GM19452 (cell line): ENCODE results near the gene MICAL1.

Experiments used
- ATAC-seq: cut with Tn5 transposase; IDR thresholded peaks from one replicate; pipeline ENCODE4 v1.9.1; 2021; ENCODE audit not compliant: unreplicated experiment

Gene MICAL1

DNA sequence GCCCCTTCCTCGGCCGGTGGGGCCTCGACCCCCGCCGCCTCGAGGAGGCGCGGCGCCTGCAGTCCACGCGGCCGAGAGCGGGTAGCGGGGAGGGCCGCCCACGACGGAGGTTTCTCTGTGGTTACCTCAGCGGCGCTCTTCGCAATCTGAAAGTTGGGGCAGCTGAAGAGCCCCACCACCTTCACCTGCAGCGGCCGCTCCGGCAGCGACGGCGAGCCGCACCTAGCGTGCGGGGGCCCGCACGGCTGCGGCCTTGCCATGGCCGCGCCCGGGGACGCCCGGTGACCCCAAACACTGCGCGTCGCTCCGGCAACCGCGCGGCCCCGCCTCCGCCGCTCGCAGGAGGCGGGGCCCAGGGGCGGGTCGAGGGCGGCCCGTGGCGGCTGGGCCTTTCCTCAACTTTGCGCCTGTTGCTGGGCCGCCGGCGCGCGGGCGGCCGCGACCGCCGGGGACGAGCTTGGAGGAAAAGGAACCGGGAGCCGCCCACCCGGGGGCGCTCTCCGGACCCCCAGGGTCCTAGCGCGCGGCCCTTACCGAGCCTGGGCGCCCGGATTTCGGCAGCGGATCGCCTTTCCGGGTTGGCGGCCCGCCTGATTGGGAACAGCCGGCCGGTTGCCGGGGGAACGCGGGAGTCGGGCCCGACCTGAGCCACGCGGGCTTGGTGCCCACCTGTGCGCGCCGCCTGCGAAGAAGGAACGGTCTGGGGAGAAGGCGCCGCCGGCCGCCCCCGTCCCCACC, 15.1 kb downstream of the MICAL1 start, which contains the start of the genes PPIL6 and SMPD2:
Gene PPIL6 (minus strand): TSS at position 298 of the 738 bp plus-strand sequence. CDS start 38 bp downstream, at position 260.
Gene SMPD2 (plus strand): TSS at position 394 of the 738 bp plus-strand sequence. CDS start 398 bp downstream, outside the sequence.
- peak; percentile 88 for ATAC-seq

DNA sequence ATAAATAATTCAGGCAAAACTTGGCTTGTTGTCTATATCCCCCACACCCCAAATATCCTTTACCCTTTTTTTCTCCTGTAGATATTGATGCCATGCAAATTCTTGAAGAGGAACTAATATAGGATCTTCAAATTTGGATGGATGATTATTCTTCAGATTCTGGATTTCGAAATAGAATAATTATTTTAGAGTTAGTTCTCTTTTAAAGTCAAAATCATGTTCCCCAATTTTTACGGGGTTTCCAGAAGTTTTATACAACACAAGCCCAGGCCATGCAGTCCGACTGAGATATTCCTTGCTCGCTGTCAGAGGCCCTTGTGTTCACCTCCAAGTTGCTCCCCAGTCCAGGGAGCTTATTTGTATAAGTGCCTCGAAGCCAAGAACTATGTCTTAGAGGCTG, 19.5 kb downstream of the MICAL1 start:
- ATAC-seq: no peak

DNA sequence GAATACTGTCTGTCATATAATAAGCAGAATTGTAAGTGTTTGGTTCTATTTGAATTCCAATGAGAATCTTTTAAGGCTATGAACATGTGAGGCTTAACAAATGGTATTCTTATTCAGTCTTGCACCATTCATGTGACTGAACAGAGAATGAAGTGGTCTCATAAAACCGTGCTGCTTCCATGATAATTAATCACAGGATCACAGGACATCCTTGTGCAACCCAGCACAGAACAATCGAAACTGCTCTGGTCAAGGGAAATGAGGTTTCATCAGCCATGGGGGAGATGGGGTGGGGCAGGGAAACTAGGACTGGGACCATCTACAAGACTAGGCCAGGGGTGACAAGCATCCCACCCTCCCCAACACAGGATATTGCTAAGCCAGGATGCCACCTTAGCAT, 21.1 kb downstream of the MICAL1 start:
- ATAC-seq: no peak

DNA sequence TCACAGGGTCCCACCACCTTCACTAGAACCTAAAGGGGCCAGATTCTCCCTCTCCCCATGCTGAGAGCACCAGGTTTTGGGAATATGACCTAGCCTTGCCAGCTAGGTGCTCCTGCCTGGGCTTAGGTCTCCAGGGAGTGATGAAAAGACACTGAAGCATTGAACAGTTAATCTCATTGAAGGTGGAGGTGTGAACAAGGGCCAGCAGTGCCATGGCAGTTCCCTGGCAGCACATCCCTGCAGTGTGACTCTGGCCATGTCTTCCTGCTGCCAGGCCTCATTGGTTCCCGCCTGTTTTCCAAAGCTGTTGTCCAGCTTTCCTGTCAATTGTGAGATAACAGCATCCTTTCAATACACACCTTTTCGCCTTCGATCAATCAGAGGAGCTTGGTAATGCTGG, 26.1 kb downstream of the MICAL1 start:
- ATAC-seq: no peak

DNA sequence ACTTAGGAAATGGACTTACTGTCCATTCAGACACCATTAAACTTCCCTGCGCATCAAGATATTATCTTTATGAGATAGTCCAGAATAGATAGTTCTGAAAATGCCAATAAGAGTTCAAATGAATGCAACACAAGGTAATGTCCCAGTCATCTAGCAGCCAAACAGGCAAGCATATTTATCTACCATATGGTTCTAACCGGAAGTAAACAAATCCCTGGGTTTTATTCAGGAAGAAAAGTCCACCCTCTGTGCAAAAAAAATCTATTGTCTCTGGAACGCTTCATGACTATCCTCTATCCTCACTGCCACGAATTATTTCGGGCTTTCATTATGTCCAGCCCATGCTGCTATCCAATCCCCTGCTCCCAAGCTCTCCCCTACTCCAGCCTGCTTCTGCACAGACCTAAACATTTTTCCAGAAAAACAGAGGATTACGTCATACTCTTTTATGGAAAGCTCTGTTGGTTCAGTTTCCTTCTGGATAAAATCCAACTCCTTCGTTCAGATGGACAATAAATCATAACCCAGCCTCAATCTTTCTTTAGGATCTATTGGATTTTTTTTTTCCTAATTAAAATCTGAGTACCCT, 26.6 kb downstream of the MICAL1 start:
- ATAC-seq: no peak

DNA sequence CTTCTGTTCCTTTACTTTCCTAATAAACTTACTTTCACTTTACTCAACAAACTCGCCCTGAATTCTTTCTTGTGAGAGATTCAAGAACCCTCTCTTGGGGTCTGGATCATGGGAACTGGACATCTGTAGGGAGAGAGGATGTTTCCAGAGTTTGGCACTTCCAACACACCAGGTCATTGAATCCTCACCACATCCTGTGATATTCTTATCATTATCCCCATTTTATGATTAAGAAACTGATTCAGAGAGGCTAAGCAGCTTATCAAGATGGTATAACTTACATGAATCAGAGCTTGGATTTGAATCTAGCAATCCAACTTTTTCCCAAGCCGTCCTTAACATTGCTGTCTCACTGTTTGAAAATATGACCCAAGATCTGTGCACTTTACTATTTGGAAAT, 30.6 kb downstream of the MICAL1 start:
- no peak for ATAC-seq

DNA sequence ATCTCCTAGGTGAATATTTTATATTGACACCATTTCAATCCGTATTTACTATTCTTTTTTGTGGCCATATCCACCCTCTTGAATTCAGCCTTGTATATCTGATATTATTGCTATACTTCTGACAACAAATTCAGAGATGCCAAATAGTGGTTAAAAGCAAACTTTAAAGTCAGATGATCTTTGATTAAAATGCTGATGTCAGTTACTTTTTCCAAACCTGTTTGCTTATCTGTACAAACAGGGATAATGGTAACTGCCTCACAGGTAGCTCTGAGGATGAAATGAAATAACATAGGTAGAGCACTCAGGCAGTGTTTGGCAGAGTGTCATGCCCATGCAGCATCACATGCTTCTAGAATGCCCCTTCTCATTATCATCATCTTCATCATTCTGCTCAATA, 34.4 kb downstream of the MICAL1 start:
- ATAC-seq: no peak

DNA sequence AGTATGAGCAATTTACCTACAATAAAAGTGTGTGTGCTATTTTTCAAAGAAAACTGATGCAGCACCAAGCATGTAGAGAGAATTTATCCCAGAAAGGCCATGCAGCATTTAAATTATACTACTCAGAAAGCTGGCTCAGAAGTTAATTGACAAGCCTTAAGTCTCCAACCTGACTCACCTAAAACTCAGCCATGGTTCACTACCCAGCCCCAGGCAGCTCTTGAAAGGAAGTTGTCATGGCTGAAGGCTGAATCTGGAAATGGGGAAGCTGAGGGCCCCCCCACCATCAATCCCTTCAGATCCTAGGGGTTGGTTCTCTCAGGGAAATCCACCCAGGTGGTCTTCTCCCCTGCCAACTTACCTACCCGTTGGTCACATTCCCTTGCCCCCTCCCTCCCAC, 34.8 kb downstream of the MICAL1 start:
- ATAC-seq: no peak

DNA sequence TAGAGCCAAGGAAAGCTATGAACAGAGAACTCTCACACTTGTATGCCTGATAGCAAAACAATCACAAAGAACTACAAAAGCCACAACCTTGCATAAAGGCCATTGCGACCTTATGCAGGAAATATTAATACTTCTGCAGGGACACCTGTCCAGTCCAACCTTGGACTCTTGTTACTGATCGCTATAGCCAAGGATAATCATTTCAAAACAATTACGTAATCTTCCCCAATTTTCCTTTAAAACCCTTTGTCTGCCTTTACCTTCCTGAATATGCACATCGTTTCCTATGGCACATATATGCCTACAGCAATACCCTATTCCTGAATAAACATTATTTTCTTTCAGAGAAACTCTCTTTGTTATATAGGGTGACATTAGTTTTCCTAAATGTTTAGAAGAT, 37.9 kb downstream of the MICAL1 start:
- no peak for ATAC-seq

DNA sequence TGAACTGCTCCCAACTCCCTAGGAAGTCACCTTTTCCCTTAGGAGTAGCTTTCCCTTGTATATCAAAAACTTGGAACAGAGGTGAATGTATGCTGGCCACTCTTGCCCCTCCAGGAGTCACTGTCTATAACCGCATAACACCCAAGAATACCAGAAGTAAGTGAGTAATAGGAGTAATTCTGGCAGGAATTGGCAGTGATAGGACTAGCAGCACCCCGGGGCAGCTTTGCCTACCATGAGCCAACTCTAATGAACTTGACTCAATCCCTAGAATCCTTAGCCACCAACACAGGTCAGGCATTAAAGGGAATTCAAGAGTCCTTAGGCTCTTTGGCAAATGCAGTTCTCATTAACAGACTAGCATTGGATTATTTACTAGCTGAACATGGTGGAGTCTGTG, 44.5 kb downstream of the MICAL1 start:
- no peak for ATAC-seq

DNA sequence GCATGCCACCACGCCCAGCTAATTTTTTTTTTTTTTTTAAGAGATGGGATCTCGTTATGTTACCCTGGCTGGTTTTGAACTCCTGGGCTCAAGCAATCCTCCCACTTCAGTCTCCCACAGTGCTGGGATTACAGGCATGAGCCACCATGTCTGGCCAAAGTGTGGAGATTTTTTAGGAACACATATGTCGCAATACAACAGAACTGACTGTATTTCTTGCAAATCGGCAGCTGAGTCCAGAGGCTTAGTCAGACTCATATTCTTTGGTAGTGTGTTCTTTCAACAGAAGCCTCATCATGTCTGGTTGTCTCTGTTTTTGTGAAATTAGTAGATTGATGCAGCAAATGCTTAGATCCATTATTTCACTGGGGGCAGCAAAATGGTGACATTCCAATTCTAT, 49.4 kb downstream of the MICAL1 start:
- no peak for ATAC-seq

DNA sequence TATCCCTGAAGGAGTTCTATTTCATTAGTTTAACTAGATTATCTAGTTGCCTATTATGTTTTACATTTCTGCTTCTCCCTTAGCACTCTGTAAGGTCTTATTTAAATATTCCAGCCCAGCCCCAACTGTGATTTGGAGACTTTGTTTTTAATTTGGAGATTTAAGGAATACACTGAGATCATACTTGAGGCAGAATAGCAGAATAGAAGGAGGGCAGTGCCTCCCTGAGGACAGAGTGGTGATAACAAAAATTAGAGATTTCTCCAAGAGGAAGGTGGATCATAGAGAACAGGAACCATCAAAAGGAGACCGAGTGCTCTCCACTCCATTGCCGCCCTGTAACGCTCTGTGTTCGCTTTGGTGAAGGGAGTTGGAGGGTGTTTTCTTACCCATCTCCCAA, 58.6 kb downstream of the MICAL1 start:
- ATAC-seq: no peak

DNA sequence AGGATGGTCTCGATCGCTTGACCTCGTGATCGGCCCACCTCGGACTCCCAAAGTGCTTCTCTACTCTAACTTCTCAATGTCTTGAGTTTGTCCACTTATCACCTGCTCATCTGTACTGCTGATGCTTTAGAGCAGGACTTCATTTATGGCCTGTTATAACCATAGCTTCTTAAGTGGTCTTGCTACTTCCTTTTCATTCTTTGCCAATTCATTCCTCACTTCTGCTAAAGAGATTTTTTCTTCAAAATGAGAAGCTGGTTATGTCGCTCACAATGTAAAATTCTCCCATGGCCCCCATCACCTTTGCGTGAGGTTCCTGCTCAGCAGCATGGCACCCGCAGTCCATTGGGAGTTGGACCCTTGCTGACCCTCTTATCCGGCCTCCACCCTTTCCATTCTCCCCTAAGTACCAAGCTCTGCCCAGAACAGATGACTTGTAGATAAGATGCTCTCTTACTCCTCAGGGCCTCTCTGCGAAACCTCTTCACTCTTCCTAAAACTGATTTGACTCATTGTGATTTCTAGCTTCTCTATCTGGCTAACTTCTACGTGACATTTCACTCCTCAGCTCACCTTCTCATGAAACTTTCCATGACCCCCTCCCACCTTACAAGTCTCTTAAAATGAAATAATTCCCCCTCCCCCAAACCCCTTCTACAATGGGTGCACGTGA, 59.4 kb downstream of the MICAL1 start:
- ATAC-seq: no peak
